Measurements from ENCODE around the gene C1orf116.

Gene C1orf116

GRCh38 chr1:206987873-206988272 lies 44.7 kb downstream of the C1orf116 start:
- DNase-seq (ENCODE audit: low read depth) = no peak

- no peak for DNase-seq (ENCODE audit: low read depth)
These were observed 45.7 kb downstream of the C1orf116 start for GRCh38 chr1:206986885-206987284.

DNA sequence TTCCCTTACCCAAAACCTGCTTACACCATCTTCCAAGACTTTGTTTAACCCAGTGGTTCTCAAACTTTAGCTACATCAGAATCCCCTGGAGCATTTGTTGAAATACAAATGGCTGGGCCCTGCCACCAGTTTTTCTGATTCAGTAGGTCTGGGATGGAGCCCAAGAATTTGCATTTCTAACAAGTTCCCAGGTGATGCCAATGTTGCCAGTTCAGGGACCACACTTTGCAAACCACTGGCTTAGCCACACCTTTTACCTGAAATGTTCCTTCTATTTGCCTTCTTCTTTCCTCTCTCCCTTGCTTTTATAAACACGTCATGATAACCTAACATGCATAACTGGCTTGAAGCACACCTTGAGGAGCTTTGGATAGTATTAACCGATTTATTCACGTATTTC lies 46.2 kb downstream of the C1orf116 start:
- DNase-seq (ENCODE audit: low read depth) = no peak

GRCh38 chr1:206985162-206985749 lies 47.3 kb downstream of the C1orf116 start:
- DNase-seq (ENCODE audit: low read depth) = no peak

GRCh38 chr1:206982216-206982615 lies 50.3 kb downstream of the C1orf116 start:
- DNase-seq (ENCODE audit: low read depth) = peak; percentile 27

DNA sequence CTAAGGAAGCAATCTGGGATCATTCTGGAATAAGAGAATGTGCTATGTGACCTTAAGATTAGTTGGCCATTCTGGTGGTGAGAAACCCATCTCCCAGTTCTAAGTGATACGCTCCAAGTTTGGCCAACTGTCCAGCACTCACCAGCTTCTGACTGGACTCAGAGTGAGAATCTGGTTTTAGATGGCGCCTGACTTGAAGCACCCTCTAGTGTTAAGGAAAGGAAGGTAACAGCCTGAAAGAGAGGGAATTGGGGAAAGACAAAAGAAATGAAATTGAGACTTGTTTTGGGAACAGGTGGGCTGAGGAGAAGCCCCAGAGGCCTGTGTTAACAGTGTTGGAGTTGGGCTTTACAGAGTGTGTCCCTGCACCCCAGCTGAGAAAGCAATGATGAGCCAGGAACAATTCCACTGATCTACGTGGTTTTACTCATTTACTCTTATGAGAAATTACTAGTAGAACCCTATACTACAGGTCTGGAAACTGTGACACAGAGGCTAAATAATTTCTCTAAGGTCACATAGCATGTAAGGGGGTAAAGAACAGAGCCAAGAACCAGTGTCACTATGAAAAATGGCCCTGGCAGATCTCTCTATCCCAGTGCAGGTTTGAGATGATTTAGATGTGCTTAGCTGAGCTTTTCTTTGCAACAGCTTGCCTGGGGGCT lies 53.0 kb downstream of the C1orf116 start:
- no peak for DNase-seq (ENCODE audit: low read depth)

DNA sequence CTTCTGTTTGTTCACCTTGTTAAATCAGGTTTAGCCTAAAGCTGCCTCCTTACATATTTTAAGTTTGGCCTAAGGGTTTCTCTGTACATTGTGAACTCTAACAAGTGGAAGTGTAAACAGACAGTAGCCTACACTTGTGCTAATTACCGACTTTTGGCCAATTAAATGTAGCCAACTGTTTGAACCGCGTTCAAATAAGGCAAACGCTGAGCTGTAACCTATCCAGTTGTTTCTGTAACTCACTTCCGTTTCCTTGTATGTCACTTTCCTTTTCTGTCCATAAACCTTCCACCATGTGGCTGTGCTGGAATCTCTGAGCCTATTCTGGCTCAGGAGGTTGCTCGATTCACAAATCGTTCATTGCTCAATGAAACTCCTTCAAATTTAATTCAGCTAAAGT lies 54.3 kb downstream of the C1orf116 start:
- no peak for DNase-seq (ENCODE audit: low read depth)

DNA sequence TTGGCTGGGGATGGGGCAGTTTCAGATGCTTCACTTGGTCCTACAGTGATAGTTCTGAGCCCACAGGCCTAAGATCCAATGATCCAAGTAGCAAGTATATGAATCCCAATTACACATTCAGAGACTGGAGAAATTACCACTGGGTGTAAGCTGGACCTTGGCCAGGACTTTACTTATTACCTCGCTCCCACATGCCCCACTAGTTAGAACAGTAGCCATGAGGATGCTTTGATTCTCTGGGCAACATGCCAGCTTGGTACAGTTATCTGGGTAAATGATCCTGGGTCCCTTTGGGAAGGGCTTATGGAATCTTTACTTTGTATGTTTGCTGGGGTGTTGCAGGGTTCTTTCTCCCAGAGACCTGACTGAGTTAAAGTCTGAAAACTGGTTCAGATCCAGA lies 57.2 kb downstream of the C1orf116 start:
- DNase-seq (ENCODE audit: low read depth) = no peak

DNA sequence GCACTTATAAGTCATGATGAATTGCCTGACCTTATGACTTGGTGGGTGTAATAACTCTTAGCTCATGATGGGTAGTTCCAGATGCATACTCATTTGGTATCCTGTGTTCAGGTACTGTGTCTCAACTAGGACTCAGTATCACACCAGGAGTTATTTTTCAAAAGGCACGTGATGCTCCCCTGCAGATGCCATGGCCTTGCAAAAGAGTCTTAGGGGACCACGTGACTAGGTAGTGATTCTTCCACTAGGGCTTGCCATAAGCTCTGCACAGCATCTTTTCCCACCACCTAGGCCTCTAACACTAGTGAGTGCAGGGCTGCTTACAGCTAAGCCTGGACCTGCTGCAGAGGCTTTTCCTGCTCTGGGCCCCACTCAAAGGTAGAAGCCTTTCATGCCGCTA lies 58.4 kb downstream of the C1orf116 start:
- DNase-seq (ENCODE audit: low read depth) = no peak

- DNase-seq (ENCODE audit: low read depth) = no peak
These were observed 59.8 kb downstream of the C1orf116 start for GRCh38 chr1:206972728-206973127.

GRCh38 chr1:206971029-206971655 lies 61.4 kb downstream of the C1orf116 start:
- DNase-seq (ENCODE audit: low read depth) = no peak

DNA sequence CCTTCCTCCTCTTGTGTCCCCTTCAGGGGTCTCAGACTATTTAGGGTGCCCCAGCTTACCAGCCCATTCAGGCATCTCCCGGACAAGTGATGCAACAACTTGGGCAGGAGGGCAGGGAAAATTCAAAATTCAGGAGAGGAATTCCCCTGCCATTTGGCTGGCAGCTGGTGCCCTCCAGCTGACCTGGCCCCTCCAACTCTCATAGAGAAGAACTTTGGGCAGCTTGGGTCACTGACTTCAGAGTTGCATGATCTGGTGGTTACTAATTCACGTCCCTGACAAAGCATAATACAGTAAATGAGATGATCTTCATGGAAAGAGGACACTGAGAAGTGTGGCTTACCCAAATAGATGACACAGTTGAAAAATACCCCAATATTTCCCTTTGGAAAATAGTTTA lies 62.1 kb downstream of the C1orf116 start, which contains the start of gene FCAMR:
Gene FCAMR (minus strand): TSS at position 15 of the 400 bp plus-strand sequence. CDS start 335 bp downstream, outside the sequence.
- no peak for DNase-seq (ENCODE audit: low read depth)

- no peak for DNase-seq (ENCODE audit: low read depth)
These were observed 63.5 kb downstream of the C1orf116 start for GRCh38 chr1:206969090-206969489.

Data from activated T-cell treated with anti-CD3 and anti-CD28 coated beads for 48 hours (primary cell).